HUES6 (cell line): Measurements from ENCODE around the gene BCAS3.
"Not testable (repeated sequence)": the region's sequence is repeated elsewhere in the genome, so short reads cannot be mapped to it uniquely, and the experiment has no call there.

ENCODE experiments used
- H3K27ac ChIP-seq: 2 replicates; pipeline ENCODE4 v1.7.0; 2013; ENCODE audit warnings: low read depth, mild to moderate bottlenecking, low read length, inconsistent platforms
- H3K27me3 ChIP-seq: 2 replicates; pipeline ENCODE4 v1.6.1; 2013; ENCODE audit warnings: low read length; ENCODE audit not compliant: control insufficient read depth, insufficient read depth
- H3K36me3 ChIP-seq: 2 replicates; pipeline ENCODE4 v1.6.1; 2013; ENCODE audit warnings: low read length; ENCODE audit not compliant: control insufficient read depth, insufficient read depth
- H3K4me1 ChIP-seq: 2 replicates; pipeline ENCODE4 v1.6.1; 2013; ENCODE audit warnings: low read length; ENCODE audit not compliant: control insufficient read depth, insufficient read depth
- H3K4me3 ChIP-seq: 2 replicates; pipeline ENCODE4 v1.5.1; 2013; ENCODE audit warnings: low read depth, low read length
- H3K9ac ChIP-seq: one replicate; pipeline ENCODE4 v1.6.1; 2013; ENCODE audit warnings: mild to moderate bottlenecking, low read length
- H3K9me3 ChIP-seq: 2 replicates; pipeline ENCODE4 v1.6.1; 2013; ENCODE audit warnings: low read depth, low read length; ENCODE audit not compliant: control insufficient read depth, insufficient read depth

Gene BCAS3

GRCh38 chr17:61017317-61018006 lies 339.8 kb downstream of the BCAS3 start:
- no peaks in the 10 kb centered on the region; the same call in 1 of the 2 replicates for H3K4me1 ChIP-seq
- H3K9me3 ChIP-seq: no peaks in the 10 kb centered on the region
- H3K9ac ChIP-seq: no peak overlapping the region
- no peak overlapping the region for H3K27ac ChIP-seq
- no peak overlapping the region for H3K4me3 ChIP-seq
- H3K27me3 ChIP-seq: no peaks in the 10 kb centered on the region
- H3K36me3 ChIP-seq: no peaks in the 10 kb centered on the region

- no peaks in the 10 kb centered on the region for H3K27me3 ChIP-seq
- H3K4me1 ChIP-seq: no peaks in the 10 kb centered on the region
- H3K27ac ChIP-seq: no peak overlapping the region
- H3K36me3 ChIP-seq: no peaks in the 10 kb centered on the region
- H3K9ac ChIP-seq: no peak overlapping the region
- no peak overlapping the region for H3K4me3 ChIP-seq
- H3K9me3 ChIP-seq: no peaks in the 10 kb centered on the region
These were observed 341.3 kb downstream of the BCAS3 start for GRCh38 chr17:61018938-61019337.

DNA sequence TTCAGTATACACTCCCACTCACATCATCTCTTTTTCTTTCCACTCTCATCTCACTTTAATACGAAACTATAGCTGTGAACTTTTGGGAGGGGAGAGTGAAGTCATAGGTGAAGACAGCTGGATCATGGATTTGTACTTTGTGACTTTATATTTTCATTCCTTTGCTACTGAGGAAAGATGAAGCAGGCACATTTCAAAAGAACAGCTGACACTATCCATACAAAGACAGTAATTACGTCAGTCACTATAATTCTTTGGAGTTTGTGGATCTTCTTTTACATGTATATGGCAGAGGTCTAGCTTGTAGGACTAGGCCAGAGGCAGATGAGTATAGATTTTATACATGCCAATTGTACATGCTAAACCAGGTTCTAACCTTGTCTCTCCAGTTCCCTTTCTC lies 346.3 kb downstream of the BCAS3 start:
- no peak overlapping the region for H3K4me3 ChIP-seq
- no peaks in the 10 kb centered on the region for H3K27me3 ChIP-seq
- H3K36me3 ChIP-seq: no peaks in the 10 kb centered on the region
- no peaks in the 10 kb centered on the region for H3K4me1 ChIP-seq
- no peak overlapping the region for H3K9ac ChIP-seq
- H3K9me3 ChIP-seq: no peaks in the 10 kb centered on the region
- H3K27ac ChIP-seq: no peak overlapping the region

- H3K4me3 ChIP-seq: no peak overlapping the region
- H3K9ac ChIP-seq: no peak overlapping the region
- H3K36me3 ChIP-seq: no peaks in the 10 kb centered on the region
These were observed 349.2 kb downstream of the BCAS3 start for GRCh38 chr17:61026818-61027217.

DNA sequence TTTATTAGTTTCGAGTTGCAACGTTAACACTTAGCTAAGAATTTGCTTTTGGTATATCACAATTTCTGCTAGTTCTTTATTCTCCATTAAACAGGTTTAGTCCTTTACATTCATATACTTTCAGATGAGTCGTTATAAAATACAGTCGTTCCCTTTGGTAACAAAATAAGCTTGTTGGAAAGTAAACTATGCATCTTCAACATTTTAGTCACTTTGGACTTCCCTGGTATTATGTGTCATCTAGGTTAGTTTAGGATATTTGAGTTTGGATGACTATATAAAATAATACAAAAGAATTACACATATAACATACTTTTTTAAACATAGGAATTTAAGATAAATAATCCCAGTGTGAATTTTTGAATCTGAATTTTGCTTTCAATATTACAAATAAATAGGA lies 351.5 kb downstream of the BCAS3 start:
- no peak overlapping the region for H3K9ac ChIP-seq
- no peaks in the 10 kb centered on the region for H3K4me1 ChIP-seq
- H3K4me3 ChIP-seq: no peak overlapping the region
- no peaks in the 10 kb centered on the region for H3K36me3 ChIP-seq
- no peaks in the 10 kb centered on the region for H3K9me3 ChIP-seq
- no peak overlapping the region for H3K27ac ChIP-seq
- no peaks in the 10 kb centered on the region for H3K27me3 ChIP-seq

More at GRCh38 chr17:61026818-61027217, 349.2 kb downstream of the BCAS3 start:
- H3K9me3 ChIP-seq: no peaks in the 10 kb centered on the region
- no peaks in the 10 kb centered on the region for H3K4me1 ChIP-seq
- no peaks in the 10 kb centered on the region for H3K27me3 ChIP-seq
- no peak overlapping the region for H3K27ac ChIP-seq

DNA sequence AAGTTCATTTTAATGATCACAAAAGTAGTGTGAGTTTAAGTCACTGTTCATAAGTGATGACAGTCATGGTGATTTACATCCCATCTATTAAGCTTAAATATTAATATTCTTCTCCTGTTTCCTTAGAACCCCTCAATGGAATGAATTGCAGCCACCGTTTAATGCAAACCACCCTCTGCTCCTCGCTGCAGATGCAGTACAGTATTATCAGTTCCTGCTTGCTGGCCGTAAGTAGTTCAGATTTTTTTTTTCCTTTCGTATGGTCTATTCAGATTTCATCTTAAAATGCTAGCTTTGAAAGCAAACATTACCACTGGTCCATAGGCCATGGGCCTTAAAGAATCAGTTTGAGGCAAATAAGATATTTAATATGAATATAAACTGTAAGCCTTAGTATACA lies 363.0 kb downstream of the BCAS3 start:
- Histone ChIP-seq H3K9me3 (no peaks in the 10 kb centered on the region), H3K27ac (no peak overlapping the region)

DNA sequence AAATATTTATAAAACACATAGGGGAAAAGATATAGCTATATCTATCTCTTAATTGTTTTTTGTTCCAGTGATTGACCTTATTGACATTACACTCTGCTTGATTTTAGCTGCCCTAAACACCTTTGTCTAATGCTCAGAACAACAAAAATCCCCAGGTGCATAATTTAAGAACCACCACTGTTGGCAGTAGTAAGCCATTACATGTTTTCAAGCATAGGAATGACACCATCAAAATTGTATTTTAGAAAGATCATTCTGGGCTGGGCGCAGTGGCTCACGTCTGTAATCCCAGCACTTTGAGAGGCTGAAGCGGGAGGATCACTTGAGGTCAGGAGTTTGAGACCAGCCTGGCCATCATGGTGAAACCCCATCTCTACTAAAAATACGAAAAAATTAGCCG lies 364.7 kb downstream of the BCAS3 start:
- H3K36me3 ChIP-seq, H3K9ac ChIP-seq, H3K27me3 ChIP-seq, H3K4me3 ChIP-seq, H3K27ac ChIP-seq, H3K9me3 ChIP-seq, H3K4me1 ChIP-seq: not testable (repeated sequence)

More for the DNA sequence above, 363.0 kb downstream of the BCAS3 start:
- Histone ChIP-seq H3K4me1 (no peaks in the 10 kb centered on the region), H3K4me3 (no peak overlapping the region), H3K9ac (no peak overlapping the region), H3K36me3 (peaks cover 6% of the 10 kb centered on the region; the same call in 1 of the 2 replicates), H3K27me3 (no peaks in the 10 kb centered on the region)

DNA sequence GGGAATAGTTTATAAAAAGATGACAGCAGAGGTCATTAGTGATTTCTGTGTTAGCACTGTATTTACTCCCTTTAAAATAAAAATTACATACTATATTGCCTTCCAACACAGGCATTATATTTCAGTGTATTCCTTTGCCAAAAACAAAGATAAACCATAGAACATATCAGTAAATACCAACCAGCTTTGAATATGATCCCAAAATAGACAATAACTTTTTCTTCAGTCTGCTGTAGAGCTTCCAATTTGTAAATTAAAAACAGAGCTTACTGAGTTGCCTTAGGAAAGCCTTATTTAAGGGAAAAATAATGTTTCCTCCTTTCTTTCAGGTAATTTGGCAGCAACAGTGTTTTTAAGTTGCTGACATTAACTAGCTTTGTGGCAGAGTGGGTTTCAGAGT lies 369.9 kb downstream of the BCAS3 start:
- H3K4me3 ChIP-seq: no peak overlapping the region
- no peak overlapping the region for H3K27ac ChIP-seq
- H3K9ac ChIP-seq: no peak overlapping the region
- H3K9me3 ChIP-seq: no peaks in the 10 kb centered on the region
- H3K27me3 ChIP-seq: no peaks in the 10 kb centered on the region
- no peaks in the 10 kb centered on the region for H3K36me3 ChIP-seq
- H3K4me1 ChIP-seq: no peaks in the 10 kb centered on the region

DNA sequence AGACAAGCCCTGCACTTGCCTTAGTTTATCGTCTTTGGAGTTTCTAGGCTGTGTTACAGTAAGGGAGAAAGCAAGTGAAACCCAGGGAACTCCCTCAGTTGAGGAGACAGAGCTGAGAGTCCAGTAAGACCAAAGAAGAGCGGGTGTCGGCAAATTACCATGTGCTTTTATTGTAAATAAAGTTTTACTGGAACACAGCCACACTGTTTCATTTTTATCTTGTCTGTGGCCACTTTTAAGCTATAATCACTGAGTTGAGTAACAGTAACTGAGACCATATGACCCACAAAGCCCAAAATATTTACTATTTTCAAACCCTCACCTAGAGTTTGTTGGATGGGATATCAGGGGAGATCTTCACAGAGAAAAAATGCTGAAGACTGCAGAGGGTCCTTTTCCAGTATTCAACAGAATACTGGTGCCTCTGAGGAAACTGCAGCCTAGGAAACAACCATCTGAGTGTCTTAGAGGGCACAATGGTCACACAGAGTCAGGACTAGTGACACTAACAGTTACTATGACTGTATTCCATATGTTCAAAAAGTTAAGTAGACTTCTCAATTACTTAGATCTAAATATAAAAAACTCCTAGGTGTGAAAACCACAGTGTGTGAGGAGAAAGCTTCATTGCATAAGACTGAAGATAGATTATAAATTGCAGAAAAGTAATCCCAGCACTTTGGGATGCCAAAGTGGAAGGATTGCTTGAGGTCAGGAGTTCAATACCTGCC lies 370.9 kb downstream of the BCAS3 start:
- Histone ChIP-seq H3K4me3 (no peak overlapping the region), H3K9me3 (no peaks in the 10 kb centered on the region), H3K27me3 (no peaks in the 10 kb centered on the region), H3K36me3 (no peaks in the 10 kb centered on the region), H3K4me1 (no peaks in the 10 kb centered on the region), H3K27ac (no peak overlapping the region), H3K9ac (no peak overlapping the region)

DNA sequence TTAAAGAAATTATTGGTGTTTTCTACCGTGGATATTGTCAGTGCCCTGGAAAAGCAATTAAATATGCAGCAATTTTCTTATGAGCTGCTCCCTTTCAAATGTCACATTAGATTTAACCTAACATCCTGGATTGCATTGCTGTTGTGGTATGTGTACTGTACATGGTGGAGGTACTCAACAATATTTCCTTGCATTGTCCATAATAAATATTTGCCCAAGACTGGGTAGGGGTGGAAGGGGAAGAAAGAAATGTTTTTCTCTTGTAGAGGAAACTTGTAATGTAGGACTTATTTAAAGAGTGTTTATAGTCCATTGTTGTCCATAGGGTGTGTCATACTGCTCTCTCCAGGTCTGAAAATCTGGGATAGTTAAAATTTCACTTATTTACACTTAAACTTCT lies 375.8 kb downstream of the BCAS3 start:
- no peaks in the 10 kb centered on the region for H3K4me1 ChIP-seq
- no peaks in the 10 kb centered on the region for H3K9me3 ChIP-seq
- no peak overlapping the region for H3K9ac ChIP-seq
- H3K27me3 ChIP-seq: no peaks in the 10 kb centered on the region
- H3K27ac ChIP-seq: no peak overlapping the region
- H3K36me3 ChIP-seq: no peaks in the 10 kb centered on the region
- H3K4me3 ChIP-seq: no peak overlapping the region

GRCh38 chr17:61054436-61054835 lies 376.8 kb downstream of the BCAS3 start:
- Histone ChIP-seq H3K4me1 (no peaks in the 10 kb centered on the region), H3K36me3 (no peaks in the 10 kb centered on the region), H3K27ac (no peak overlapping the region), H3K4me3 (no peak overlapping the region), H3K9me3 (no peaks in the 10 kb centered on the region), H3K9ac (no peak overlapping the region), H3K27me3 (no peaks in the 10 kb centered on the region)
